Mesothelial cell of epicardium (in vitro differentiated cells): Measurements from ENCODE around the gene SLIT3. TPM values are rescaled to one million over a fixed set of nuclear protein-coding genes. Genes with fewer than 3 reads are reported as not detected.

Source experiments
- DNase-seq, 2 experiments: peaks; one replicate each; pipeline ENCODE4 v3.0.0; 2021; ENCODE audit warnings: low spot score in 2 of 2; ENCODE audit not compliant: unreplicated experiment in 2 of 2
- H3K27ac Mint-ChIP-seq: 2 replicates; pipeline ENCODE4 v1.8.0; 2021; ENCODE audit warnings: mixed read lengths
- H3K27me3 Mint-ChIP-seq: 2 replicates; pipeline ENCODE4 v1.8.0; 2021; ENCODE audit warnings: low read depth, mixed read lengths
- H3K36me3 Mint-ChIP-seq: 2 replicates; pipeline ENCODE4 v1.8.0; 2021; ENCODE audit warnings: mixed read lengths
- H3K4me1 Mint-ChIP-seq: 2 replicates; pipeline ENCODE4 v1.8.0; 2021; ENCODE audit warnings: mixed read lengths
- H3K4me3 Mint-ChIP-seq: 2 replicates; pipeline ENCODE4 v1.8.0; 2021; ENCODE audit warnings: mild to moderate bottlenecking, moderate library complexity, mixed read lengths
- H3K9me3 Mint-ChIP-seq: 2 replicates; pipeline ENCODE4 v1.8.0; 2021; ENCODE audit warnings: mixed read lengths
- CTCF ChIP-seq: fragments of 200-600 bp; sonication (generic); IDR thresholded peaks from one replicate; pipeline ENCODE4 v1.5.0; 2021; ENCODE audit warnings: antibody characterized with exemption; ENCODE audit not compliant: unreplicated experiment
- total RNA-seq: library from RNA; stranded (reverse); gene quantifications from 3 replicates; pipeline ENCODE4 v1.2.1, GENCODE V29; 2021

The SLIT3 gene
- total RNA-seq, 1 donor from 2014 or later: 65.1 TPM

- peaks cover 3% of the 10 kb centered on the region for H3K27me3 Mint-ChIP-seq
- no peaks in the 10 kb centered on the region for H3K9me3 Mint-ChIP-seq
- TF ChIP-seq CTCF: no peak
- no peaks in the 10 kb centered on the region for H3K36me3 Mint-ChIP-seq
- no peaks in the 10 kb centered on the region for H3K4me1 Mint-ChIP-seq
- H3K27ac Mint-ChIP-seq: no peak overlapping the region
- no peak for DNase-seq
- H3K4me3 Mint-ChIP-seq: no peak overlapping the region
These were observed 110.1 kb downstream of the SLIT3 start for GRCh38 chr5:169190849-169191248.

GRCh38 chr5:169185626-169186025, 115.3 kb downstream of the SLIT3 start:
- no peak for DNase-seq
- TF ChIP-seq CTCF: no peak
- no peak overlapping the region for H3K4me3 Mint-ChIP-seq
- H3K4me1 Mint-ChIP-seq: peaks cover 21% of the 10 kb centered on the region
- no peaks in the 10 kb centered on the region for H3K9me3 Mint-ChIP-seq
- no peak overlapping the region for H3K27ac Mint-ChIP-seq
- H3K27me3 Mint-ChIP-seq: peaks cover 3% of the 10 kb centered on the region
- no peaks in the 10 kb centered on the region for H3K36me3 Mint-ChIP-seq

GRCh38 chr5:169183576-169183975, 117.4 kb downstream of the SLIT3 start:
- peak overlapping the region; percentile 40 for H3K27ac Mint-ChIP-seq
- no peaks in the 10 kb centered on the region for H3K27me3 Mint-ChIP-seq
- DNase-seq: no peak
- H3K36me3 Mint-ChIP-seq: no peaks in the 10 kb centered on the region
- peaks cover 21% of the 10 kb centered on the region for H3K4me1 Mint-ChIP-seq
- no peak overlapping the region for H3K4me3 Mint-ChIP-seq
- H3K9me3 Mint-ChIP-seq: no peaks in the 10 kb centered on the region
- no peak for TF ChIP-seq CTCF

- Mint-ChIP-seq H3K9me3 (no peaks in the 10 kb centered on the region), H3K27ac (no peak overlapping the region), H3K4me3 (no peak overlapping the region), H3K4me1 (peaks cover 21% of the 10 kb centered on the region), H3K36me3 (no peaks in the 10 kb centered on the region), H3K27me3 (peaks cover 1% of the 10 kb centered on the region)
- no peak for DNase-seq
- no peak for TF ChIP-seq CTCF
These were observed 118.1 kb downstream of the SLIT3 start for GRCh38 chr5:169182797-169183196.

- no peaks in the 10 kb centered on the region for H3K36me3 Mint-ChIP-seq
- TF ChIP-seq CTCF: no peak
- no peak for DNase-seq
- peaks cover 3% of the 10 kb centered on the region for H3K27me3 Mint-ChIP-seq
- no peak overlapping the region for H3K27ac Mint-ChIP-seq
- H3K4me1 Mint-ChIP-seq: peaks cover 24% of the 10 kb centered on the region
- no peaks in the 10 kb centered on the region for H3K9me3 Mint-ChIP-seq
- no peak overlapping the region for H3K4me3 Mint-ChIP-seq
These were observed 119.1 kb downstream of the SLIT3 start for GRCh38 chr5:169181814-169182213.

GRCh38 chr5:169178754-169179153, 122.2 kb downstream of the SLIT3 start:
- Mint-ChIP-seq H3K9me3 (no peaks in the 10 kb centered on the region), H3K27ac (no peak overlapping the region), H3K4me1 (peaks cover 12% of the 10 kb centered on the region), H3K4me3 (no peak overlapping the region), H3K36me3 (no peaks in the 10 kb centered on the region), H3K27me3 (peaks cover 3% of the 10 kb centered on the region)
- TF ChIP-seq CTCF: no peak
- no peak for DNase-seq
